ENCODE measurements around the gene DCDC2B.
"Not testable (repeated sequence)": the region's sequence is repeated elsewhere in the genome, so short reads cannot be mapped to it uniquely, and the experiment has no call there.

Gene DCDC2B

DNA sequence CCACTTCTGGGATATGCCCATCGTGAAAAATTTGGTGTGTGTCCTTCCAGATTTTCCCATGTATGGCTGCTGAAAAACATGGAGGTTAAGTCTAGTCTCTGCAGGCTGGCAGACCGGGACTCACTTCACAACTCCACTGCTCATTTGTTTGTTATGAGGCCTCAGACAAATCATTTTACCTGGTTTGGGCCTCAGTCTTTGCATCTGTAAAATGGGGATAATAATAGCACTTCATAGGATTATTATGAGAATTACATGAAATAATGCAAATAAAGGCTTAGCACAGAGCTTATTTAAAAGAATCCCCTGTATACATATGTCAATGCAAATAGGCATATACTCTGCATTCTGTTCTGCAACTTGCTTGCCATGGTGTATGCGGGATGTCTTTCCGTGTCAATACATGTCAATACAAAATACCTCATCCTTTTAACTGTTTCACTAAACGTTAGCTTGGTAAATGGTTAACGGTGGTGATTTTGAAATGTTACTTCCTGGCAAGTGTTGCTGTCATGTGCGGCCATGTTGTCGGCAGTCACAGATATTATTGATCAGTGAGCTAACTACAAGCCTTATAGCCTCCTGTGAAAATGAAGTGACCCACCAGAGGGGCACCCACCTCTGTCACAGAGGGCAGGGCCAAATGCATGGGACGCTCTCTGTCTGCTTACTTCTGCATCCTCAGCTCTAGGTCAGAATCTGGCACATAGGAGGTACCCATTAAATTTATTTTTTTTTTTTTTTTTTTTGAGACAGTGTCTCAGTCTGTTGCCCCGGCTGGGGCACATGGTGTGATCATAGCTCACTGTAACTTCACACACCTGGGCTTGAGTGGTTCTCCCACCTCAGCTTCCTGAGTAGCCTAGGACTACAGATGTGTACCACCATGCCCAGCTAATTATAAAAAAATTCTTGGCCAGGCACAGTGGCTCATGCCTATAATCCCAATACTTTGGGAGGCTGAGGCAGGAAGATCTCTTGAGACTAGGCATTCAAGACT lies 46.5 kb downstream of the DCDC2B start:
- no peak for FAIRE-seq
- no peak for DNase-seq (ENCODE audit: low spot score)

DNA sequence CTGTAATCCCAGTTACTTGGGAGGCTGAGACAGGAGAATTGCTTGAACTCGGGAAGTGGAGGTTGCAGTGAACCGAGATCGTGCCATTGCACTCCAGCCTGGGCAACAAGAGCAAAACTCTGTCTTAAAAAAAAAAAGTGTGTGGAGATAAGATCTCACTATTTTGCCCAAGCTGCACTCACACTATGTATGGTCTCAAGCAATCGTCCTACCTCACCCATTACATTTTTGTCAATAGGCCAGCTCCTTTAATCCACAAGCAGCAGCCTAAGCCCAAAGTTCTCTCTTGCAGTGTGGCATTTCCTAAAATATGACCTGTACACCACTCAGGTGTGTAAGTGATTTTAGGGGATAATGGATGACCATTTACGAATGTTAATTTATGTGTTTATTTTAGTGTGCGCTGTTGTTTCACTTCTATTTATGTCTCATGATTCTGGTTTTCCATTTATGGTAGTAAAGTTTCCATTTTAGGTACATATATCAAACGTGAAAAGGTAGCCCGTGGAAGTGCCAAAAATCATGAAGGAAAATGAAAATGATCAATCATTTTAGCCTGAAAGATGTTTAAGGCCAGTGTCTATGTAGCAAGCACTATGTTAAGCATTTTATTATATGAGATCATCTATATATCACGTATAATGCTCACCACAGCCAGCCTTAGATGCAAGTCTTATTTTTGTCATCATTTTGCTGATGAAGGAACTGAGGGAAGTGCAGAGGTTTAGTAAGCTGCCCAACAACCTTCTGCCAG lies 47.8 kb downstream of the DCDC2B start:
- no peak for DNase-seq (ENCODE audit: low spot score)
- no peak for FAIRE-seq

DNA sequence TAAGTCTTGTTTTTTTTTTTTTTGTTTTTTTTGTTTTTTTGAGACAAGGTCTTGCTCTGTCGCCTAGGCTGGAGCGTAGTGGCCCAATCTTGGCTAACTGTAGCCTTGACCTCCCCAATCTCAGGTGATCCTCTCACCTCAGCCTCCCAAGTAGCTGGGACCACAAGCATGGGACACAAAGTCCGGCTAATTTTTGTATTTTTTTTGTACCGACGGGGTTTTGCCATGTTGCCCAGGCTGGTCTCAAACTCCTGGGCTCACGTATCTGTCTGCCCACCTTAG lies 48.3 kb downstream of the DCDC2B start:
- no peak for FAIRE-seq
- no peak for DNase-seq (ENCODE audit: low spot score)

DNA sequence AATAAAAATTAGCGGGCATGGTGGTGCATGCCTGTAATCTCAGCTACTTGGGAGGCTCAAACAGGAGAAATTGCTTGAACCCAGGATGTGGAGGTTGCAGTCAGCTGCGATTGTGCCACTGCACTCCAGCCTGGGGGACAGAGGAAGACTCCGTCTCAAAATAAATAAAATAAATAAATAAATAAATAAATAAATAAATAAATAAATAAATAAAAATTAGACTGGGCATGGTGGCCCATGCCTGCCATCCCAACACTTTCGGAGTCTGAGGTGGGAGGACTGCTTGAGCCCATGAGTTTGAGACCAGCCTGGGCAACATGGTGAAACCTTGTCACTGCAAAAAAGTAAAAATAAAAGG lies 54.3 kb downstream of the DCDC2B start:
- FAIRE-seq; DNase-seq (ENCODE audit: low spot score): not testable (repeated sequence)

DNA sequence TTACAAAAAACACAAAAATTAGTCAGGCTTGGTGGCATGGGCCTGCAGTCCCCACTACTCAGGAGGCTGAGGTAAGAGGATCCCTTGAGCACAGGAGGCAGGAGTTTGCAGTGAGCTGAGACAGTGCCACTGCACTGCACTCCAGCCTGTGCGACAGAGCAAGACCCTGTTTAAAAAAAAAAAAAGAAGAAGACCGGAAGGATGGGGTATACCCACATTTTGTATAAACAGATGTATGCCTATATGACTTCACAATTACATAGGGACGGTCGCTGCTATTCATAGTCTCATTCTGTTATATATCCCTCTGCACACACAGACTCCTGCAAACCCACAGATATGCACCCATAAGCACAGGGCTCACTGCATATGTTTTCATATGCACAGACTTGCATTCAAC lies 54.9 kb downstream of the DCDC2B start:
- no peak for FAIRE-seq
- no peak for DNase-seq (ENCODE audit: low spot score)
